Muscle of leg (tissue), 16 donors: ENCODE data around the gene LZIC. TPM values are rescaled to one million over a fixed set of nuclear protein-coding genes. Genes with fewer than 3 reads are reported as not detected.

Source experiments
- DNase-seq: peaks from one replicate; pipeline ENCODE4 v3.0.0; 2013
- H3K27ac ChIP-seq: one replicate; pipeline ENCODE4 v1.5.1; 2013; ENCODE audit warnings: mild to moderate bottlenecking, low read length, control low read depth
- H3K27me3 ChIP-seq: one replicate; pipeline ENCODE4 v1.6.1; 2013; ENCODE audit warnings: low read length; ENCODE audit not compliant: control insufficient read depth, insufficient read depth
- H3K36me3 ChIP-seq: one replicate; pipeline ENCODE4 v1.6.1; 2013; ENCODE audit warnings: low read length; ENCODE audit not compliant: control insufficient read depth, insufficient read depth
- H3K4me1 ChIP-seq: one replicate; pipeline ENCODE4 v1.6.1; 2013; ENCODE audit warnings: low read length; ENCODE audit not compliant: control insufficient read depth, insufficient read depth
- H3K4me3 ChIP-seq: one replicate; pipeline ENCODE4 v1.5.1; 2013; ENCODE audit warnings: low read length, control low read depth
- H3K9me3 ChIP-seq: replicated peaks from 2 replicates; pipeline ENCODE4 v1.6.1; 2013; ENCODE audit warnings: low read depth, low read length; ENCODE audit not compliant: control insufficient read depth
- WGBS: methylation state at CpG from one replicate; pipeline ENCODE4 v1.1.5; 2013; ENCODE audit warnings: missing lambda C conversion rate; ENCODE audit not compliant: insufficient coverage; 5-methylcytosine and 5-hydroxymethylcytosine counted together
- long read RNA-seq, 11 donors: transcript quantifications; one replicate each; lab custom pipeline, GENCODE V29; 2026
- polyA plus RNA-seq, 8 donors: library from polyadenylated mRNA; unstranded; fragments of 120-200 nt; gene quantifications; one replicate each; pipeline versions ENCODE4 v1.2.1 to v1.2.3, GENCODE V29; 2013; ENCODE audit warnings: inconsistent platforms in 1 of 8, low replicate concordance in 1 of 8; ENCODE audit not compliant: insufficient read length in 8 of 8, insufficient read depth in 1 of 8
- total RNA-seq: library from RNA; stranded (reverse); fragments of 120-200 nt; gene quantifications from one replicate; pipeline ENCODE4 v1.2.4, GENCODE V29; 2013

LZIC gene
- total RNA-seq (53.9 TPM), polyA plus RNA-seq (10 to 100 TPM; 39.1 to 54.2 (median 51.1) TPM)
- long read RNA-seq, donor 1, transcript LZIC-201 (8 exons, 945 nt): major isoform, 5 of 12 reads
- long read RNA-seq, donor 1, partial matches to known transcripts: 0 of 12 reads
- long read RNA-seq, donor 1, other reads (novel, unspliced or antisense): 0 of 12 reads
- long read RNA-seq, donor 2, partial matches to known transcripts: 0 of 2 reads
- long read RNA-seq, donor 2, other reads (novel, unspliced or antisense): 0 of 2 reads
- long read RNA-seq, donor 3, partial matches to known transcripts: 0 of 9 reads
- long read RNA-seq, donor 3, other reads (novel, unspliced or antisense): 0 of 9 reads
- long read RNA-seq, donor 4, partial matches to known transcripts: 0 of 5 reads
- long read RNA-seq, donor 4, other reads (novel, unspliced or antisense): 0 of 5 reads
- long read RNA-seq, donor 5, transcript LZIC-201 (8 exons, 945 nt): major isoform, 8 of 16 reads
- long read RNA-seq, donor 5, transcript LZIC-203 (7 exons, 1,405 nt): minor isoform, 5 of 16 reads
- long read RNA-seq, donor 5, partial matches to known transcripts: 0 of 16 reads
- long read RNA-seq, donor 5, other reads (novel, unspliced or antisense): 0 of 16 reads
- long read RNA-seq, donor 6, transcript LZIC-203 (7 exons, 1,405 nt): major isoform, 5 of 95 reads
- long read RNA-seq, donor 6, partial matches to known transcripts: 77 of 95 reads
- long read RNA-seq, donor 6, other reads (novel, unspliced or antisense): 7 of 95 reads
- long read RNA-seq, donor 7, transcript LZIC-203 (7 exons, 1,405 nt): major isoform, 6 of 16 reads
- long read RNA-seq, donor 7, transcript LZIC-202 (8 exons, 2,281 nt): minor isoform, 5 of 16 reads
- long read RNA-seq, donor 7, transcript LZIC-201 (8 exons, 945 nt): minor isoform, 5 of 16 reads
- long read RNA-seq, donor 7, partial matches to known transcripts: 0 of 16 reads
- long read RNA-seq, donor 7, other reads (novel, unspliced or antisense): 0 of 16 reads
- long read RNA-seq, donor 8, transcript LZIC-203 (7 exons, 1,405 nt): major isoform, 12 of 14 reads
- long read RNA-seq, donor 8, partial matches to known transcripts: 0 of 14 reads
- long read RNA-seq, donor 8, other reads (novel, unspliced or antisense): 0 of 14 reads
- long read RNA-seq, donor 9, transcript LZIC-203 (7 exons, 1,405 nt): major isoform, 5 of 12 reads
- long read RNA-seq, donor 9, partial matches to known transcripts: 0 of 12 reads
- long read RNA-seq, donor 9, other reads (novel, unspliced or antisense): 0 of 12 reads
- long read RNA-seq, donor 10, transcript LZIC-202 (8 exons, 2,281 nt): minor isoform, 5 of 23 reads
- long read RNA-seq, donor 10, transcript LZIC-203 (7 exons, 1,405 nt): minor isoform, 8 of 23 reads
- long read RNA-seq, donor 10, transcript LZIC-201 (8 exons, 945 nt): major isoform, 9 of 23 reads
- long read RNA-seq, donor 10, partial matches to known transcripts: 0 of 23 reads
- long read RNA-seq, donor 10, other reads (novel, unspliced or antisense): 0 of 23 reads
- long read RNA-seq, donor 11, transcript LZIC-202 (8 exons, 2,281 nt): major isoform, 6 of 13 reads
- long read RNA-seq, donor 11, partial matches to known transcripts: 0 of 13 reads
- long read RNA-seq, donor 11, other reads (novel, unspliced or antisense): 0 of 13 reads

GRCh38 chr1:9942939-9943788 is at the start of gene LZIC, which contains the start of gene NMNAT1:
TSS of gene LZIC (minus strand) at chr1:9943391. CDS start at chr1:9936619, 6,772 bp downstream.
TSS of gene NMNAT1 (plus strand) at chr1:9943475. CDS start at chr1:9972074, 28,599 bp downstream.
- Histone ChIP-seq H3K27ac (peak within 1 kb of the TSS; percentile 86), H3K4me3 (peak within 1 kb of the TSS; percentile 91), H3K36me3 (peaks cover 17% of the 10 kb centered on the region), H3K27me3 (no peaks in the 10 kb centered on the region), H3K9me3 (no peaks in the 10 kb centered on the region), H3K4me1 (peaks cover 11% of the 10 kb centered on the region)
- peak; percentile 97 for DNase-seq
- WGBS: 0% methylated on average over 51 of the region's 53 CpGs

DNA sequence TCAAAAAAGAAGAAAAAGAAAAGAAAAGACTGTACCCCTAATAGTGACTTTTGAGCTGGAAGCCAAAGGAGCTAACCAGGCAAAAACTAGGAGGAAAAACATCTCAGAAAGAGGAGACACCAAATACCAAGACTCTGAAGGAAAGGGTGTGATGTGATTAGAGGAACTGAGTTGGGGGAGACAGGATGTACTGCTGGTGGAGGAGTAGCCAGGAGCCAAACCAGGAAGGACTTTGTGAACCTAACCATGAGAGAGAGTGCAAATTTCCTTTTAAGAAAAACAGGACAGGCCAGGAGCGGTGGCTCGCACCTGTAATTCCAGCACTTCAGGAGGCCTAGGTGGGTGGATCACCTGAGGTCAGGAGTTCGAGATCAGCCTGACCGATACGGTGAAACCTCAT is 49.7 kb upstream of the LZIC start:
- Histone ChIP-seq H3K27me3 (peaks cover 28% of the 10 kb centered on the region), H3K27ac (no peak overlapping the region), H3K4me3 (no peak overlapping the region), H3K4me1 (peaks cover 3% of the 10 kb centered on the region), H3K9me3 (no peaks in the 10 kb centered on the region), H3K36me3 (no peaks in the 10 kb centered on the region)
- no peak for DNase-seq
- WGBS: no CpG with 5 or more reads among the region's 5 CpGs

GRCh38 chr1:9990944-9991343 is 47.8 kb upstream of the LZIC start:
- Histone ChIP-seq H3K4me3 (no peak overlapping the region), H3K4me1 (no peaks in the 10 kb centered on the region), H3K27me3 (peaks cover 9% of the 10 kb centered on the region), H3K27ac (no peak overlapping the region), H3K9me3 (no peaks in the 10 kb centered on the region), H3K36me3 (no peaks in the 10 kb centered on the region)
- DNase-seq: peak; percentile 27
- WGBS: no CpG with 5 or more reads among the region's 2 CpGs

- H3K27ac ChIP-seq: no peak overlapping the region
- H3K4me1 ChIP-seq: no peaks in the 10 kb centered on the region
- DNase-seq: no peak
- H3K9me3 ChIP-seq: no peaks in the 10 kb centered on the region
- H3K27me3 ChIP-seq: peaks cover 3% of the 10 kb centered on the region
- WGBS: 87% methylated on average over 5 of the region's 5 CpGs
- H3K36me3 ChIP-seq: no peaks in the 10 kb centered on the region
- H3K4me3 ChIP-seq: no peak overlapping the region
Observed at GRCh38 chr1:9989773-9990172, 46.6 kb upstream of the LZIC start.

- Histone ChIP-seq H3K27ac (no peak overlapping the region), H3K36me3 (peaks cover 17% of the 10 kb centered on the region), H3K9me3 (no peaks in the 10 kb centered on the region), H3K27me3 (no peaks in the 10 kb centered on the region), H3K4me3 (no peak overlapping the region), H3K4me1 (no peaks in the 10 kb centered on the region)
- DNase-seq: no peak
- WGBS: 63% methylated on average over 2 of the region's 6 CpGs
Observed at GRCh38 chr1:9985001-9985400, 41.8 kb upstream of the LZIC start.

DNA sequence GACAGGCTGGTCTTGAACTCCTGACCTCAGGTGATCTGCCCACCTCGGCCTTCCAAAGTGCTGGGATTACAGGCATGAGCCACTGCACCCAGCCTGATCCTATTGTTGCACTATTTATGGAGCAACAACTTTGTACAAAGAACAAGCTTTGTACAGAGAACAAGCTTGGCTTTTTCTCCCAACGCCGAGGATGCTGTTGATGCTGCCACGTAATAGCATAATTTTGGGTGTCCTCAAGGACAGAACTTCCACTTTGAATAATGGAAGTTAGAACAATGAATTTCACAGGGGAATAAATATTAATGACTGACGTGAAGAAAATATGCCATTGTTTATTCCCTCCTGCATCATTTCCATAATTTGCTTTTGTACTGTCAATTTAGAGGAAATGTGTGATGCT is 41.1 kb upstream of the LZIC start:
- WGBS: 85% methylated on average over 2 of the region's 5 CpGs
- no peak overlapping the region for H3K27ac ChIP-seq

GRCh38 chr1:9960706-9961562 is 17.7 kb upstream of the LZIC start:
- Histone ChIP-seq H3K36me3 (no peaks in the 10 kb centered on the region), H3K27me3 (no peaks in the 10 kb centered on the region), H3K27ac (peak overlapping the region; percentile 77), H3K4me3 (no peak overlapping the region), H3K9me3 (no peaks in the 10 kb centered on the region), H3K4me1 (peaks cover 11% of the 10 kb centered on the region)
- WGBS: 75% methylated on average over 3 of the region's 12 CpGs
- DNase-seq: peak; percentile 56

More for the DNA sequence above, 41.1 kb upstream of the LZIC start:
- Histone ChIP-seq H3K9me3 (no peaks in the 10 kb centered on the region), H3K27me3 (no peaks in the 10 kb centered on the region), H3K4me1 (no peaks in the 10 kb centered on the region), H3K36me3 (peaks cover 18% of the 10 kb centered on the region), H3K4me3 (no peak overlapping the region)
- no peak for DNase-seq

- no peaks in the 10 kb centered on the region for H3K27me3 ChIP-seq
- WGBS: 42% methylated on average over 2 of the region's 4 CpGs
- DNase-seq: peak; percentile 27
- H3K9me3 ChIP-seq: no peaks in the 10 kb centered on the region
- H3K4me3 ChIP-seq: no peak overlapping the region
- H3K36me3 ChIP-seq: no peaks in the 10 kb centered on the region
- H3K4me1 ChIP-seq: peaks cover 11% of the 10 kb centered on the region
- peak overlapping the region; percentile 77 for H3K27ac ChIP-seq
Observed at GRCh38 chr1:9960011-9960410, 16.8 kb upstream of the LZIC start.
